HL-60/S4 treated with retinoic acid at 250 ng/mL for 4 days and 3 days (cell line): Measurements from ENCODE around the gene CSF2.

Experiments used
- in situ Hi-C: fragments of 300-500 bp; cut with MboI; formaldehyde crosslinking; loops from 2 replicates; pipeline ENCODE4 v1.7.0; 2022; ENCODE audit warnings: low sequenced_read_pairs

CSF2 gene

DNA sequence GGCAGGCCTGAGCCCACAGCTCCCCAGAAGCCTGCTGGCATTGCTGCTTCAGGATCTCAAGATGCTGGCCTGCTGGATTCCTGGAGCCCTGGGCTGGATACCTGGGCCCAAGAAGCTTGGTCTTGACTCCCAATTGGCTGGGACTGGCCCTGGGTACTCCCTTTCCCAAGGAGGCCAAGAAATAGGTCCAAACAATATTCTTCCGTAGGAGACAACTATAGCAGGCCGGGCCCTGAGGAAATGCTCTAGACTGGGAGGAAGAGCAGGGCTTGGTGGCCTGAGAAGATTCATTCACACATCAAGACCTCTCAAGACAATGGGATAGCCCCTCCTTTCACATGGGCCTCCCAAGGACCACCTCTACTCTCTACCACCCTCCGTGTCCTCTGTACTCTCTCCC is 7.9 kb downstream of the CSF2 start:
- in situ Hi-C loops: no loop called here

DNA sequence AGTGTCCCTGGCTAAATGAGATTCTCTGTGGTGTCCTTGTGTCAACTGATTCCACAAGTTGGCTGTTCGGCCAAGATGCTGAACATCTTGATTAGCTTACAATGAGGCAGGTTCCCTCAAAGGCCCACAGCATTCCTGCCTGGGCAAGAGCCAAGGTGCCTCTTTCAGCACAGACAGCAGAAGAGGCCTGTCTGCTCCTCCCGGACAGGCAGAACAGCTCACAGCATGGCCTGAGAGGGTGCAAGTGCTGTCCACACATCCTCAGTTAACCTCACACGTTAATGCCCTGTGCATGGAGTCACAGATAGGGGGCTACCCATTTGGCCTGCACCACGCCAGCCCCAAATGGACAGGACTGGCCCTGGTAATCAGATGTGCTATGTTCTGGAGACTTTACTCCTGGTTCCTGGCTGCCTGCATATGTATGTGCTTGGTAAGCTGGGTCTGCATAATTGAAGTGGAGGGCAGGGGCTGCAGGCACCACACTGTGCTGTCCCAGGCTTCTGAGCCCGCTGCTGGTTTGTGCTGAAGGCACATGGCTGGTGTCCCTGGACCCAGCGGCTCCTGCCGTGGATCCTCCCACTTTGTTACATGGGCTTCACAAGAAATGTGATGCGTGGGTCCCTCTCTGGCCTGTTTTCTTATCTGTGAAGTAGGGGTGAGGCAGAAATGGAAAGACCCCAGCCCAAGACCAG is 8.9 kb downstream of the CSF2 start:
- in situ Hi-C loops: no loop called here

DNA sequence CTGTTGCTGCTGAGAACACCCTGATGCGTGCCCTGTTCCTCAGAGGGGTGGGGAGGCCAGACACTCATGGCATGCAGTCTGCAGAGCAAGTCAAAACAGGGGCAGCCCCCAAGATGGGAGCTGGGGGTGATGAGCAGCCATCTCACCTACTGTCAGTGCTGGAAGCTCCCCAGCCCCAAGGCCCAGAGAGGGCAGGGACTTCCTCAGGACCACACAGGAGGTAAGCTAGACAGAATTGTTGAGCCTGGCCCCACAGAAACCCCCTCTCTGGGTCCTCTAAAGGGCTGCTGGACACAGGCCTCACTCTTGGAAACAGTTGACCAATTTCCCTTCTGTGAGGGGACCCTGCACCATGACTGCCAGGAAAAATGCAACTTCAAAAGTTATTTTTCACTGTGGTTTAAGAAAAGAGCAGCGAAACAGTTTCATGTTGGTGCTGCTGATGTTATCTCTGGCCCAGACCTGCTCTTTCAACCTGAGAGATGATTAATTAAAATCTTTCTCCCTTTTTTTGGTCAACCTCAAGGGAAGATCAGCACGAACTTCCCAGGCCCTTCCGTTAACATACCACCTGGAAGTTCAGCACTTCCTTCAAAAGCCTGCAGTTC is 9.6 kb downstream of the CSF2 start:
- in situ Hi-C loops: no loop called here

DNA sequence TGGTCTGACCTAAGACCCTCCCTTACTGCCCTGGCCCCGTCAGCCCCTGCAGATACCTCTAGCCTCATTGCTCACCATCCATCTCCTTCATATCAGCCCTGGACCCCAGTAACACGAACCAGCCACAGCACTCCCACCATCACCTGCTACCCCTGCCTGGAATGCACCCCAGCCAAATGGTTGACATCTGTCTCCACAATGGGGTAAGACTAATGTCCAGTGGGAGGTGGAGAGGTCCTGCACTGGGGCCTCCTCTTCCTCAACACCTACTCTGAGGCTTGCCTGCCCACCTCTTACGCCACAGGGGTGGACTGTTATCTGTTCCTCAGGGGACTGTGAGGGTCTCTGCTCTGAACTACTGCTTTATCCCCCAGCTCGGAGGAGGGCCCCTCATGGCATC is 12.1 kb downstream of the CSF2 start:
- in situ Hi-C loops: no loop called here

DNA sequence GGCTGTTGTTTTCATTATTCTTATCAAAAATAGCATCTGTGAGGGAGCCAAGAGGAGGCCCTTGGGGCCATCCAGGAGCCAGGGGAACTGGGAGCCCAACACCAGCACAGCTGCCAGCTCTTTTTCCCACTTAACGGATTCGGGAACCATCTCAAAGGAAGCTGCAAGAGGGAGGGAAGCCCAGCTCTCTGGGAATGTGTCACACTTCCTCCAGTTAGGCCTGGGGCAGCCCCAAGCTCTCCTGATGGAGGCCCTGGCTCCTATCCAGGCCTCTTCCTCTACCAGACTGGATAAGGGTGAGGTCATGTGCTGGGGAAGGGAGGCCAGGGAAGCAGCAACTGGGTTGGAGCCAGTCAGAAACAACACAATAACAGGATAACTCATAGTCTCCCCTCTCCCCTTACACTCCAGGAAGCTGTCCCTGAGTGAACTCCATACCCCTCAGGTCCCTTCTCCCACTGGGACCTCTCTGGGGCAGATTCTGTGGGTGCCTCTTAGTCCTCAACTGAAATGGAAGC is 12.7 kb downstream of the CSF2 start:
- in situ Hi-C loops: no loop called here

DNA sequence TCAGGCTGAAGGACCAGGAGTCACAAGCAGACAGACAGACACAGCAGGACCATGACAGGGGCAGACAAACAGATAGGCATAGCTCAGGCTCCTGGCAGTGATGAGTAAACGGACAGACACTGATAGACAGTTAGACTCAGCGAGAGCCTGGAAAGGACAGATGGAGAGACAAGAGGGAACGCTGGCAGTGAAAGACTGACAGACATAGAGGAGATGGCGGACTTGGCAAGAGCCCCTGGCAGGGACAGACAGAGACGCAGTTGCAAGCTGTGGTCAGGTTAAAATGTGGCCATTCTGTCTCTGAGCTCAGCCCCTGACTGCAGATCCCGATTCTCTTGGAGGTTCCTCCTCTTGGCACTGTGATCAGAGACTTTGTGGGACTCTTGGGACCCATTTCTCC is 13.6 kb downstream of the CSF2 start:
- in situ Hi-C loops: no loop called here

DNA sequence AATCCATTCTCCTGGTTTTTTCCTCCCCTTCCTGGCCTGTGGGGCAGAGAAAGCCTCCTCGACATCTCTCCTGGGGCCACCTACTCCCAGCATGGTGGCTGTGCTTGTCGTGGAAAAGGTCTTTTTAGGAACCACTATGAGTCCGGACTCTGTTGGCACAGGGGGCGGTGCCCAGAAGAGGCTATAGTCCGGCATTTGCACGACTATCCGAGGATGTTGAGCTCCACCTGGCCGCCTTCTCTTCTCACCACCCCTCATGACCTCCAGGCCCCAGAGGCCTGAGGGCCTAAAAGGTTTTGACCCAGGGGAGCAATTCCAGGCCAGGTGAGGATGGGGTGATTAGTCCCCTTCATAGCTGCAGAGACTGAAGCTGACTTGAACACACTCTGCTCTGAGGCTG is 14.1 kb downstream of the CSF2 start:
- in situ Hi-C loops: no loop called here

DNA sequence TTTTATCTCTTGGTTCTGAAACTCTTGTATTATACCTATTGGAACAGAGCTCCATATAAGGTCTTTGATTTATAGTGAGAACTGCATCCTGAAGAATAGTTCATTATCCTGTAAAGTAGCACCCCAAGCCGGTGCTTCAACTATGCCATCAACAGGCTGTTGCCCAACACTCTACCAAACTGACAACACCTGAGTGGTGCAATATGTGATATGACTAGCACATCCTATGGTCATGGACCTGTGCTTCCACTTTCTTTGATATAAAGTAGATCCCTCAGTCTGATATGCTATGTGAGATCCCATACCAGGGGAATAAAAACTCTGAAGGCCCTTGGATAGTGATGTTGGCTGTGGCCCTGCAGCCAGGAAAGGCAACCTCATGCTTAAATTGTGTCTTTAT is 15.8 kb downstream of the CSF2 start:
- in situ Hi-C loops: no loop called here

DNA sequence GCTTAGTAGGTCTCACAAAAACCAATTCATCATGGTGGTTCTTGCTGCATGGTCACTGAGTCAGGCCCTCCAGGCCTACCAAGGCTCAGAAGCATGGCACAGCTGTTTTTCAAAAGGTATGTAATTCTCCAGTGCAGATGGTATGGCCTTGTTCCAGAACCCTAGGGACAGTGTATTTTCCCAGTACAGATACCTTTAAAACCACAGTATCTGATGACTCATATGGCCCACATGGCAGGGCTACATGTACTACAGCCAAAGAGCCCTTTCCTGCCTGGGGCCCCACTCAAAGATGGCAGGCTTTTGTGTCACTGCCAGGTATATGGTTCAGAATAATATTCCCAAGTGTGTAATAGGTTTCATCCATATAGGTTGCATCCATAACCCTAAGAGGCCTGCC is 16.5 kb downstream of the CSF2 start:
- in situ Hi-C loops: no loop called here

DNA sequence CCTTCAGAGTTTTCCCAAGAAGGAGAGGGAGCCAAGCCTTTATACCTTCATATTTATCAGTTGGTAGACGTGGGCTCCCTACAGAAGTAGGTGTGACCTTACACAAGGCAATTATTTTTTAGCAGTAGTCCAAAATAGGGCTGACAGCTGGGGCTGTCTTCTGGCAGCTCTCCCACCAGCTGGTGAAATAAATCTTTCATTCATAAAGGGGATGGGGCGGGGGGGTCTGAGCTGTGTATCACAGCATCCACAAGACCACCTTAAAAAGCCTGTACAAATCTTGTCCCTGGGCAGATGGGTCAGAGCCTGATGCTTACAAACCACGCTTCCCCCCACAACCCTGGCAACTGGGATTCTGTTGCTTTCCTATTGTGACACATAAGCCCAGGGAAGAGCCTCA is 19.7 kb downstream of the CSF2 start:
- in situ Hi-C loops: no loop called here

DNA sequence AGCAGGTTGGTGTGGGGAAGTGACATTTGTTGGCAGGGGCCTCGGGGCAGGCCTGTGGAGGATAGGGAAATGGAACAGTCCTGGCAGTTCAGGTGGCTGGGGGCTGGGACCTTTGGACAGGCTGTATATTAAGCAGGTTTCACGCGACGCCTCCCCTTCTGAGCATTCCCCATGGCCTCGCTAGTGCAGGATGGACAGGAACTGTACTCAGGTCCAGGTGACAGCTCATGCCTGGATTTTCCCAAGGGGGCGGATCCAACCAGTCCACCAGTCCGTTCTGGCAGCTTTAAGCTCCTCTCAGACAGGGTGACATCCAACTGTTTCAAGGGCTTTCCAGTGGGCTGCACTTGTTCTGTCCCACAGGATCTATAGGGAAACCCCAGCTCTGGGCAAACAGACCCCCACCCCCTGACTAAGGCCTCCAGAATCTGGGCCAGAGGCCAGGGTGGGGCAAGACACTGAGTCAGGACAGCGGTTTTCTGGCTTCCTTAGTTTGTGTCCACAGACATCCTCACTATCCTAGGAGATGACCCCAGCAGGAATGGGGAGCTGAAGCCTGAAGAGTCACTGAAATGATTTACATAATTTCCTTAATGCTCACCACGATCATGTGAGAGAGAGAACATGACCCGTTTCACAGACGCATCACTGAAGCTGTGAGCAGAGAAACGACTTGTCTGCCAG is 20.9 kb downstream of the CSF2 start:
- in situ Hi-C loops: no loop called here

DNA sequence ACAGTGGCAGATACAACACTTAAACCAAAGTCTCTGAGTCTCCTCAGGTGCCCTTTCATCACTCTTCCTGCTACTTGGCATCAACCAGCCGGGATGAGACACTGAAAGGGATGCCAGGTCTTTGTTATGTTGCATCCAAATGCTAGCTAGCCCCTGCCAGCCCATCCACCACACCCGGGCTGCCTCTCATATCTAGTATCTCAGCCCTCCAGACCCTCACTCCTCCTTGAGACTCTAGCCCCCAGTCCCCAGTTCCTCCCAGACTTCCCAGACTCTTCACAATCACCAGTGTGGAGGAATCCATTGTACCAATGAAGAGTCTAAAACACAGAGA is 21.5 kb downstream of the CSF2 start:
- in situ Hi-C loops: no loop called here

DNA sequence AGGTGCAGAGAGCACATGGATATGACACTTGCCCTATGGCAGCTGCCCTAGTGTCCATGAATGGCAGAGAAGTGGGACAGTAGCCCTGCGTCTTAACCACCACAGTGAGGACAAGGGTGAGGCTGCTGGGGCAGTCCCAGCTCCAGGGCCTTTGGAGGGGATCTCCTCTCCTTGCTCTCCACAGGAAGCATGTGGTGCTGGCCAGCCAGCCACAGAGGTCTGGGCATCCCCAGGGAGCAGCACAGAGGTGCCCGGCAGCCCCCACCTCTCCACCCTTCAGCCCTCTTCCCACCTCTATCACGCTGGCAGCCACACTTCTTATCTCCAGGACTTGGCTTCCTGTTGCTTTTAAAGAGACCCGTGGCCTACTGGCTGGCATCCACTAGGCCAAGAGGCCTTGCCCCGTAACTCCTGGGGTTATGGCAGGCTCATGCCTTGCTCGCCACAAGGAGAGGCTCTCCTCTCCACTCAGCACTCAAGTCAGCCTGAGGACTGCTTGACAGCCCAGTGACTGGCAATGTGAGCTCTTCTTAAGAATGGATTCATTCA is 21.9 kb downstream of the CSF2 start:
- in situ Hi-C loops: no loop called here

DNA sequence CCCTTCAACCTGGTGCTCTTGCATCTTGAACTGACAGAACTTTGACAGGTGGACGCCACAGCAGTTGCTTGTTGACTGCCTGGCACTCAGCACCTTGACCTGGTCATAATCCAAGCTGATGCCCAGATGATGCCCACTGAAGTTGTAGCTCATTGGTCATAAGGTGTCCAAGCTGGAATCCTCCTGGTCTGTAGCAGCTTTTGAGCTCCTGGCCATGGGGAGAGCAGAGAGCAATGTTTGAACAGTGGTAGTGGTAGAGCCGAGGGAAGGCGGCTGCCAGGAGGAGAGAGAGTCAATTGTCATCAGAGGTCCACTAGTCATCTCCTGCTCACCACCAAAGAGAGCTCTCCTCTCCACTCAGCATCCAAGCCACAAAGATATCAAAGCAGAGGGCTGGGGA is 23.3 kb downstream of the CSF2 start:
- in situ Hi-C loops: no loop called here

DNA sequence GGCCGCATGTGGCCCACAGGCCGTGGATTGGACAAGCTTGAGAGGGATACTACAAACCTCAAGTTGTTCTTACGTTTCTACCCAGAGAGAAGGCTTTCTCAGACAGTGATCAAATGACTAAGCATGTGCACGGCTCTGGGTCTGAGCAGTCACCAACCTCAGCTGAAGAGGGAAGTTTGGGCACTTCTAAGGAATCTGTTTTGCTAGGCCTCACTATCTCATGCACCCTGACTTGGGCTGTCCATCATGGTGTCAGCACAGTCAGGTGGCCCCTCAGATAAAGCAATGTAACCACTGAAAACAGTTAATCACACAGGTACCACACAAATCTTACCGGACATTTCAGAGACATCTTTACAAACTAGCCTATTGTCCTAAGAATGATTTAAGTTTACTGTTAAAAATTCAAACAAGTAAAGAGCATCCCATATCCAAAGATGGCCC is 24.6 kb downstream of the CSF2 start:
- in situ Hi-C loops: no loop called here

DNA sequence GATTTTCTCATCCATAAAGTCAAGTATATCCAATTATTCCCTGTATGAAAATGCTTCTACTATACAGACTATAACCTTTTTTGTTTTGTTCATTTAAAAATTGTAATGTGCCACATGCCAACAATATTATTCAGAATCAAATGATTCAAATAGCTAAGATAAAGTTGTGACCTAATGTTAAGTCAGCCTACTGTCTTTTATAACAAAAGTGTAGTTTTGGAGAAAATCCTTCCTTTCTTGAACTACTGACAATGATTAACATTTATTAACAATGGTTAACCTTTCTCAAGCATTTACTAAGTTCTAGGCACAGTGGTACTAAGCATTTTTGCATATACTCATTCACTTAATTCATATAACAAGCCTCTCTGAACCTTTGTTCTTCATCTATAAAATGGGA is 25.0 kb downstream of the CSF2 start:
- in situ Hi-C loops: no loop called here

DNA sequence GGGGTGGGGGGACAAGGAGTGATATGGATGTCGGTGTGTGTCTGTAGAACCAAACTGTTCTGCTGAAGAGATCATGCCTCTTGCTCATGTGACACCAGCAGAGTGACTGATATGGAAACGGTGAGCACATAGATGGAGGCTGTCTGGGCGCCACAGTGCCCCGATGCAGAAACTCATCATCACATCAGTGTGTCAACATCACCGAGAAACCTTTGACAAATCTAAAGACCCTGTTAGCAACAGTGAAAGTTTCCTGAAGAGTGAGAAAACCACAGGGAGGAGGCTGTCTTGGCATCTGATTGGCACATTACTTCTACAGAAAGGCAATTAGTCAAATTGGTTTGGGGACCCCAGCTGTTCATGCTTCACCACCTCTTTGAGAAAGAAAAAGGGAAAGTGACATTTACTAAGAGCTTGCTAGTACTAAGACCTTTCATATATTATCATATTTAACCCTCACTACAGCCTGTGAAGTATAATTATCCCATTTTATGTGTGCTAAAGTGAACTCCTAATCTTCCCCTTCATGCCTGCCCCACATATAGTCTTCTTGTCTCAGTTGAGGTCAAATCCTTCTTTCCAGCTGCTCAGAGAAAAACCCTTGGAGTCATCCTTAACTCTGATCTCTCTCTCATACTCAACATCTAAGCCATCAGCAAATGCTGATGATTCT is 25.6 kb downstream of the CSF2 start:
- in situ Hi-C loops: no loop called here

DNA sequence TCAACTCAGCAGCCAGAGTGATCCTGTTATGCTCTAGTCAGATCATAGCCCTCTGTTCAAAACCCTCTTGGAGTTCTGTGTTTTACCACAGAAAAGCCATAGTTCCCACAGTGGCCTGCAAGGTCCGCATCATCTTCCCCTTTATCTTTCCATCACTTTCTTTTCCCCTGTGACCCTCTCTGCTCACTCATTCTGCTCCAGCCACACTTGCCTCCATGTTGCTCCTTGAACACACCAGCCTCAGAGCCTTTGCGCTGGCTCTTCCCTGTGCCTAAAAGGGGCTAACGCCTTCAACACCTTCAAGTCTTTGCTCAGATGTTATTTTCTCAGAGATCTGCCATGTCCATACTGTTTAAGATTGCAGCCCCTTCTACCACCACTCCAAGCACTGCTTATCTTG is 26.3 kb downstream of the CSF2 start:
- in situ Hi-C loops: no loop called here

DNA sequence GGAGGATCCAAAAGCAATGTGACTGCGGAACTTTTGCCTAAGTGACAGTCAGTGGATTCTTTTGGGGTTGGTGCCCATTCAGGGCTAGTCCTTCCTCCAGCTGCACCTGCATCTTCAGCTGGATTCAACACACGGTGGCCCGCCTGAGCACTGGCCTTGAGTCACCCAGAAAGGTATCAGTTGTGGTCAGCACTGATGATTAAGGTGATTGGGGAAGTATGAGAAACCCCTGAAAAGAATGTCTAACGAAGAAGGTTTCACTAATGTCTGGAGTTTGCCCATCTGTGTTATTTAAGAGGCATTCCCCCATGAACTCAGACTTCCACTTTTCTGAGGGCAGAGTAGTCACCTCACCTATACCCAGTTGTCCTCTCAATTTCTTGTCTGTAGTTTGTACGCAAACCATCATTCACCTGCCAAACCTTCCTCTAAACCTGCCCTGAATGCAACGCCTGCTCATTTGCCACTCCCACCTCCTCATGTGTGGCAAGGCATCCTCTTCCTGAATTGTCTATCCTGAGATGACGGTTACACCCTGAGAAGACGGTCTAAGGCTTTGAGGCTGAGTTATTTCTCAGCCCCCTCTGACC is 27.2 kb downstream of the CSF2 start:
- in situ Hi-C loops: no loop called here

DNA sequence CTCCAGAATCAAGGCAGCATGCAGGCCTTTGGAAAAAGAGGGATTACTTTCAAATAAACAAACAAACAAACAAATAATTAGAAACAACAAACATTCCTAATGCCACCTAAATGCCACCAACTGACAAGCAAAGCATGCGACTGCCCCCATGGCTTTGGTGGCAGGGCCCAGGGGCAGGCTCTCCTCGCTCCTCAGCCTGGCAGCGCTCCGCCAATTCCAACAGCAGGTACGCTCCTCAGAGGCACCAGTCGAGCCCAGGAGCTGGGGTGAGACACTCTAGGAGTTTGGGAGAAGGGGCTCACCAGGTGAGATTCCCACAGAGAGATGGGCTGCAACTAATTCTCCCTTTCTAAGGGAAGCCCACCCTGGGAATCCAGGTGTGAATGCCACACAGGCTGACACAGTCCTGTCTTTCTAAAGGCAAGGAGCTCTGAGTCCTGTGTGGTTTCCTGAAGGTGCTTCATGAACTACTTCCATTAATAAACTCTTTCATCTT is 27.8 kb downstream of the CSF2 start:
- in situ Hi-C loops: no loop called here
